GM23248 (cell line): ENCODE measurements around the gene IQUB. TPM values are rescaled to one million over a fixed set of nuclear protein-coding genes. Genes with fewer than 3 reads are reported as not detected.
"Not testable (repeated sequence)": the region's sequence is repeated elsewhere in the genome, so short reads cannot be mapped to it uniquely, and the experiment has no call there.

Experiments used
- DNase-seq: peaks from one replicate; pipeline ENCODE4 v3.0.0-alpha.2; 2015
- H2AFZ ChIP-seq: fragments of 200-600 bp; sonication (generic); 2 replicates; pipeline ENCODE4 v1.6.1; 2016; ENCODE audit warnings: antibody characterized with exemption
- H3F3A ChIP-seq: fragments of 200-600 bp; sonication (generic); 2 replicates; pipeline ENCODE4 v1.6.1; 2016; ENCODE audit warnings: mild to moderate bottlenecking, antibody characterized with exemption, mixed run types; ENCODE audit not compliant: insufficient read depth
- H3K27ac ChIP-seq: fragments of 200-600 bp; sonication (generic); 2 replicates; pipeline ENCODE4 v1.5.1; 2016; ENCODE audit warnings: mild to moderate bottlenecking
- H3K27me3 ChIP-seq: fragments of 200-600 bp; sonication (generic); replicated peaks from 2 replicates; pipeline ENCODE4 v1.6.1; 2016; ENCODE audit warnings: mild to moderate bottlenecking; ENCODE audit not compliant: insufficient read depth
- H3K36me3 ChIP-seq: fragments of 200-600 bp; sonication (generic); 2 replicates; pipeline ENCODE4 v1.6.1; 2016; ENCODE audit warnings: low read depth, mild to moderate bottlenecking
- H3K4me1 ChIP-seq: fragments of 200-600 bp; sonication (generic); 2 replicates; pipeline ENCODE4 v1.6.1; 2016; ENCODE audit warnings: mild to moderate bottlenecking; ENCODE audit not compliant: insufficient read depth
- H3K4me2 ChIP-seq: fragments of 200-600 bp; sonication (generic); one replicate; pipeline ENCODE4 v1.6.1; 2016; ENCODE audit warnings: mild to moderate bottlenecking; ENCODE audit not compliant: unreplicated experiment
- H3K4me3 ChIP-seq: fragments of 200-600 bp; sonication (generic); 2 replicates; pipeline ENCODE4 v1.5.1; 2016; ENCODE audit warnings: mild to moderate bottlenecking
- H3K79me2 ChIP-seq: fragments of 200-600 bp; sonication (generic); 2 replicates; pipeline ENCODE4 v1.6.1; 2016; ENCODE audit warnings: mild to moderate bottlenecking; ENCODE audit not compliant: insufficient read depth
- H3K9ac ChIP-seq: fragments of 200-600 bp; sonication (generic); 2 replicates; pipeline ENCODE4 v1.6.1; 2016; ENCODE audit warnings: mild to moderate bottlenecking
- H3K9me2 ChIP-seq: fragments of 200-600 bp; sonication (generic); 2 replicates; pipeline ENCODE4 v1.6.1; 2016; ENCODE audit warnings: mixed run types, mild to moderate bottlenecking, moderate library complexity; ENCODE audit not compliant: insufficient read depth
- H3K9me3 ChIP-seq: fragments of 200-600 bp; sonication (generic); one replicate; pipeline ENCODE4 v1.6.1; 2017; ENCODE audit warnings: low read depth
- H4K20me1 ChIP-seq: fragments of 200-600 bp; sonication (generic); 2 replicates; pipeline ENCODE4 v1.6.0; 2016; ENCODE audit not compliant: insufficient read depth
- EZH2 ChIP-seq: fragments of 200-600 bp; sonication (generic); IDR thresholded peaks from 2 replicates; pipeline ENCODE4 v1.6.1; 2018; ENCODE audit warnings: antibody characterized with exemption, mild to moderate bottlenecking; ENCODE audit not compliant: insufficient read depth, poor library complexity, severe bottlenecking
- EZH2phosphoT487 ChIP-seq: fragments of 200-600 bp; sonication (generic); IDR thresholded peaks from 2 replicates; pipeline ENCODE4 v1.6.1; 2018; ENCODE audit warnings: antibody characterized with exemption, moderate library complexity, mild to moderate bottlenecking, low read depth; ENCODE audit not compliant: insufficient read depth
- WGBS, 2 experiments: methylation state at CpG; one replicate each; pipeline ENCODE4 v1.1.6; 2015 to 2017; ENCODE audit warnings: low lambda C conversion rate in 2 of 2, low coverage in 1 of 2; ENCODE audit errors: missing lambda C conversion rate in 2 of 2; 5-methylcytosine and 5-hydroxymethylcytosine counted together
- in situ Hi-C: fragments of 300-500 bp; cut with MboI; formaldehyde crosslinking; loops from 2 replicates; pipeline ENCODE4 v1.15.0; 2020
- polyA plus RNA-seq: library from polyadenylated mRNA; unstranded; fragments of >200 nt; fragmentation: Nextera tagmentation; extraction: Ambion mirVana; gene quantifications from 2 replicates; pipeline ENCODE4 v1.2.1, GENCODE V29; 2016
- total RNA-seq: library from RNA; depleted of rRNA; stranded (reverse); fragments of >200 nt; shearing (Covaris generic); gene quantifications from 2 replicates; pipeline ENCODE4 v1.2.3, GENCODE V29; 2014

IQUB gene
- total and polyA plus RNA-seq, 2 experiments from 2014 or later = 0.10 TPM; not detected in 1

DNA sequence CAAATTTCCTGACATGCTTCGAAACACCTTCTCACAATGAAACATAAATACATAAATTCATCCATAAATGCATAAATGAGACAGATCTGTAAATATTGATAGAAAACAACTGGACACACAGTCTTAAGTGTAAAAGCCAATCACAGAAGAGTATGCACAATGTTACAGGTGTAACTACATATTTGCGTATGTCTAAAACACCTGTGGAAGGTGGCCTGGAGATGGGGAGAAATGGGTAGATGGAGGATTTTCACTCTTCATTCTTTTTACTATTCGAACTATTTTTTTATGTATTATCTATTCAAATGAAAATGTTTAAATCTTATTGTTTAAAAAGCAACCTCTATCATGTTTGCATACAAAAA is 860 bp downstream of the IQUB start:
- H3K9me3 ChIP-seq = no peaks in the 10 kb centered on the region
- peak; percentile 4 for TF ChIP-seq EZH2
- no peak for TF ChIP-seq EZH2phosphoT487
- WGBS, 2 experiments = 97 to 99% methylated on average over 3 of the region's 3 CpGs
- in situ Hi-C loops = no loop called here
- 0 out of 2 replicates have a peak, but pooled peaks cover 3% of the 10 kb centered on the region for H3K27me3 ChIP-seq
- H4K20me1 ChIP-seq = no peaks in the 10 kb centered on the region
- H3K4me3 ChIP-seq = peak overlapping the region; percentile 70; the same call in 1 of the 2 replicates
- no peak overlapping the region for H3K27ac ChIP-seq
- no peaks in the 10 kb centered on the region for H3K36me3 ChIP-seq
- H3K4me1 ChIP-seq = peaks cover 13% of the 10 kb centered on the region
- H3K9ac ChIP-seq = no peak overlapping the region
- peaks cover 12% of the 10 kb centered on the region for H3F3A ChIP-seq
- no peaks in the 10 kb centered on the region for H3K9me2 ChIP-seq
- DNase-seq = no peak
- H3K4me2 ChIP-seq = no peak overlapping the region
- 0 out of 2 replicates have a peak overlapping the region, but pooled peaks have one; percentile 92 for H2AFZ ChIP-seq
- H3K79me2 ChIP-seq = no peaks in the 10 kb centered on the region

DNA sequence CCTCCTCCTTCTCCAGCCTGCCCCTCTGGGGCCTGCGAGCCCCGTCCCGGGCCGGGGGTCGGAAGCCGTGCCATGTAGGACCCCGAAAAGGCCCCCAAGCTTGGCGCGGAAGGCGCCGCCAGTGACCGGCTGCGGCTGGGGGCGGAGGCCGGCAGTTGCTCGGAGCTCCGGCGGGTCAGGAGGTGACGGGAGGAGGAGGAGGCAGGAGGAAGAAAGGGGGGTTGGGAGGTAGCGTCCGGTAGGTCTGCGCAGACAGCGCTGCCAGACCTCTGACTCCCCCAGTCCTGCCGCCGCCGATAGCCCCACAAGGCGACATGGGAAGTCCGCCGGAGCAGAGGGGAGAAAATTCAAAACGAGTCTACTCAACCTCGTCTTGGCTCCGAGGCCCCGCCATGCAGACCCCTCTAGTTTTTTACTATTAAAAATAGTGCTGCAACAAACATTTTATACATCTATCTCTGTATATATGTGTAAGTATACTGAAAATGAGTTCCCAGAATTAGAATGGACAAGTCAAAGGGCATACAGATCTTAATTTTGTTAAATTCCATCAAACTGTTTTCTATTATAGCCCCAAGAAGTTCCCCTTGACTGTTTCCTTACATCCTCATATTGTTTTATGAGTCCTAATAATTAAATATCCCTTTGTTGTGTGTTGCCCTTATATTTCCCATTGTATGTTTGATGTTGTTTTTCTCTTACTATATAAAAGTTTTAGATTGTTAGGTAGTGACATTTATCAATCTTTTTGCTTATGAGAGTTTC is 1.4 kb downstream of the IQUB start:
- in situ Hi-C loops, H3K27ac ChIP-seq, H3K4me1 ChIP-seq, H3K36me3 ChIP-seq, H3K9me3 ChIP-seq, H3K9me2 ChIP-seq, H3K9ac ChIP-seq, H4K20me1 ChIP-seq, H3K79me2 ChIP-seq, H3K27me3 ChIP-seq, H3F3A ChIP-seq: not testable (repeated sequence)
- H2AFZ ChIP-seq = peak overlapping the region; percentile 74
- peak overlapping the region; percentile 60 for H3K4me3 ChIP-seq
- peak; percentile 32 for DNase-seq
- WGBS, 2 experiments = 3 to 11% methylated on average over 12 to 33 of the region's 33 CpGs
- H3K4me2 ChIP-seq = peak overlapping the region; percentile 48

DNA sequence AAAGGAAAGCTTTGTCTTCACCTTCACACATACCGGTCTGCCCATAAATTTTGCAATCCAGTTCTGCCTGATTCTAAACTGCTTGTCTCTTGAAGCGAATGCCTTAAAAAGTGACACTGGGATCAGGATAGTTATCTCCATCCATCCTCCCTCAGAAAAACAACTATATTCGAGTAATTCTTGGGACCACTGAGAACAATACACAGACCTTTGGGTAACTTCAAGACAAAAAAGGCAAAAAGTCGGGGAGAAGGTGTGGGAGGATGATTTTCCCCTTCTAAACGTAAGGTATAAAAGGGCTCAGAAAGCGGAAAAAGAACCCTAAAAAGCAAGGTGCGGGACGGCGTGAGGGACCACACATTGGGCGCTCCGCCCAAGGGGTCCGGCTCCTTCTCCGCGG is 2.1 kb downstream of the IQUB start:
- H3K9ac ChIP-seq, H3K4me2 ChIP-seq, H3K4me1 ChIP-seq, in situ Hi-C loops, H3K9me3 ChIP-seq, H3K9me2 ChIP-seq, H3K36me3 ChIP-seq, DNase-seq, H3K27me3 ChIP-seq, H3K79me2 ChIP-seq, H3K27ac ChIP-seq, H4K20me1 ChIP-seq, H3F3A ChIP-seq: not testable (repeated sequence)
- Histone ChIP-seq H2AFZ (peak overlapping the region; percentile 74), H3K4me3 (peak overlapping the region; percentile 60)
- 14 to 15% methylated on average over 4 to 6 of the region's 14 CpGs for WGBS, 2 experiments

DNA sequence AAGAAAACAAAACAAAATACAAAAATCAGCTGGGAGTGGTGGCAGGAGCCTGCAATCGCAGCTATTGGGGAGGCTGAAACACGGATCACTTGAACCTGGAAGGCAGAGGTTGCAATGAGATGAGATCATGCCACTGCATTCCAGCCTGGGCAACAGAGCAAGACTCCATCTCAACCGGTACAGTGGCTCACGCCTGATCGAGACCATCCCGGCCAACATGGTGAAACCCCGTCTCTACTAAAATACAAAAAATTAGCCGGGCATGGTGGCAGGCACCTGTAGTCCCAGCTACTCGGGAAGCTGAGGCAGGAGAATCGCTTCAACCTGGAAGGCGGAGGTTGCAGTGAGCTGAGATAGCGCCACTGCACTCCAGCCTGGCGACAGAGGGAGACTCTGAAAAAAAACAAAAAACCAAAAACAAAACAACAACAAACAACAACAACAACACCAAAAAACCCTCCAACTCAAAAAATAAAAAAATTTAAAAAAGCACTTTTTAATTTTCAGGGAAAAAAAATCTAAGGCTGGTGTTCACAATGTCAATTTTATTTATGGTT is 4.3 kb downstream of the IQUB start:
- H3K4me3 ChIP-seq, H3K27ac ChIP-seq, H3K9ac ChIP-seq, H2AFZ ChIP-seq, H3K4me1 ChIP-seq, H3K9me2 ChIP-seq, H3K27me3 ChIP-seq, DNase-seq, H4K20me1 ChIP-seq, H3K9me3 ChIP-seq, H3K4me2 ChIP-seq, H3F3A ChIP-seq, in situ Hi-C loops, H3K36me3 ChIP-seq, H3K79me2 ChIP-seq: not testable (repeated sequence)
- 88 to 94% methylated on average over 11 to 13 of the region's 13 CpGs for WGBS, 2 experiments

DNA sequence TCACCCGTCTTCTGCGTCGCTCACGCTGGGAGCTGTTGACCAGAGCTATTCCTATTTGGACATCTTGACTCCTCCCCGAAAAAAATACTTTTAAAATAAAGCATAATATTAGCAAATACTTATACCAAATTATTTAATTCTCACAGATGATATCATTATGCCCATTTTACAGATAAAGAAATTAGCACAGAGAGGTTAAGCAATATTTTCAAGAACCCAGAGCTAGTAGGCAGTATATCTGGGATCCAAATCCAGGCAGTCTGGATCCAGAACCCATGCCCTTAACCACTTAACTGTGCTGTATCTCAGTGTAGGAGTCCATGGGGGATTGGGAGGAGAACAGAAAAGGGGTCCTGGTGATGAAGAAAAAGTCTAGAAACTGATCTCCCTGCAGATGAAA is 6.1 kb downstream of the IQUB start:
- no peaks in the 10 kb centered on the region for H3K9me2 ChIP-seq
- WGBS, 2 experiments = 83 to 89% methylated on average over 5 of the region's 5 CpGs
- H3K36me3 ChIP-seq = no peaks in the 10 kb centered on the region
- no peaks in the 10 kb centered on the region for H3F3A ChIP-seq
- in situ Hi-C loops = no loop called here
- no peaks in the 10 kb centered on the region for H3K4me1 ChIP-seq
- H4K20me1 ChIP-seq = no peaks in the 10 kb centered on the region
- H3K4me2 ChIP-seq = no peak overlapping the region
- H3K27me3 ChIP-seq = 0 out of 2 replicates have a peak, but pooled peaks cover 3% of the 10 kb centered on the region
- no peak overlapping the region for H2AFZ ChIP-seq
- H3K4me3 ChIP-seq = no peak overlapping the region
- no peak overlapping the region for H3K9ac ChIP-seq
- no peaks in the 10 kb centered on the region for H3K9me3 ChIP-seq
- TF ChIP-seq EZH2 (no peak), EZH2phosphoT487 (no peak)
- DNase-seq = no peak
- H3K79me2 ChIP-seq = no peaks in the 10 kb centered on the region
- H3K27ac ChIP-seq = no peak overlapping the region

DNA sequence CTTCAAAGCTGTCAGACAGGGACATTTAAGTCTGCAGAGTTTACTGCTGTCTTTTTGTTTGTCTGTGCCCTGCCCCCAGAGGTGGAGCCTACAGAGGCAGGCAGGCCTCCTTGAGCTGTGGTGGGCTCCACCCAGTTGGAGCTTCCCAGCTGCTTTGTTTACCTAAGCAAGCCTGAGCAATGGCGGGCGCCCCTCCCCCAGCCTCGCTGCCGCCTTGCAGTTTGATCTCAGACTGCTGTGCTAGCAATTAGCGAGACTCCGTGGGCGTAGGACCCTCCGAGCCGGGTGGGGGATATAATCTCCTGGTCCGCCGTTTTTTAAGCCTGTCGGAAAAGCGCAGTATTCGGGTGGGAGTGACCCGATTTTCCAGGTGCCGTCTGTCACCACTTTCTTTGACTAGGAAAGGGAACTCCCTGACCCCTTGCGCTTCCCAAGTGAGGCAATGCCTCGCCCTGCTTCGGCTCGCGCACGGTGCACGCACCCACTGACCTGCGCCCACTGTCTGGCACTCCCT is 6.6 kb downstream of the IQUB start:
- H2AFZ ChIP-seq, H3K4me2 ChIP-seq: not testable (repeated sequence)

DNA sequence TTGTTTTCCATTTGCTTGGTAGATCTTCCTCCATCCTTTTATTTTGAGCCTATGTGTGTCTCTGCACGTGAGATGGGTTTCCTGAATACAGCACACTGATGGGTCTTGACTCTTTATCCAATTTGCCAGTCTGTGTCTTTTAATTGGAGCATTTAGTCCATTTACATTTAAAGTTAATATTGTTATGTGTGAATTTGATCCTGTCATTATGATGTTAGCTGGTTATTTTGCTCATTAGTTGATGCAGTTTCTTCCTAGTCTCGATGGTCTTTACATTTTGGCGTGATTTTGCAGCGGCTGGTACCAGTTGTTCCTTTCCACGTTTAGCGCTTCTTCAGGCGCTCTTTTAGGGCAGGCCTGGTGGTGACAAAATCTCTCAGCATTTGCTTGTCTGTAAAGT is 7.9 kb downstream of the IQUB start:
- H2AFZ ChIP-seq, H3K27me3 ChIP-seq, H3F3A ChIP-seq, in situ Hi-C loops, H3K27ac ChIP-seq, H3K36me3 ChIP-seq, H3K9me3 ChIP-seq, H3K9ac ChIP-seq, H3K4me2 ChIP-seq, H3K4me1 ChIP-seq, H3K9me2 ChIP-seq, H3K79me2 ChIP-seq, H3K4me3 ChIP-seq, H4K20me1 ChIP-seq, DNase-seq: not testable (repeated sequence)
- 80 to 85% methylated on average over 6 of the region's 7 CpGs for WGBS, 2 experiments

More for the DNA sequence above, 6.6 kb downstream of the IQUB start:
- H3K36me3 ChIP-seq, H4K20me1 ChIP-seq, H3K9me2 ChIP-seq, DNase-seq, H3K4me3 ChIP-seq, in situ Hi-C loops, H3K27me3 ChIP-seq, H3K27ac ChIP-seq, H3K79me2 ChIP-seq, H3K9ac ChIP-seq, H3K9me3 ChIP-seq, H3K4me1 ChIP-seq, H3F3A ChIP-seq: not testable (repeated sequence)
- 83 to 85% methylated on average over 21 to 24 of the region's 24 CpGs for WGBS, 2 experiments
